H1 (cell line): ENCODE data around the gene USP53.

Experiments used
- BRCA1 ChIP-seq: IDR thresholded peaks from 2 replicates; pipeline ENCODE4 v1.6.1; 2012; ENCODE audit warnings: low read depth, low read length, improper control_type of control experiment
- CHD2 ChIP-seq: IDR thresholded peaks from 2 replicates; pipeline ENCODE4 v1.6.1; 2012; ENCODE audit warnings: low read length, improper control_type of control experiment
- MAFK ChIP-seq: IDR thresholded peaks from 2 replicates; pipeline ENCODE4 v1.6.1; 2012; ENCODE audit warnings: low read depth, mild to moderate bottlenecking, improper control_type of control experiment, low read length
- POLR2A ChIP-seq, 2 experiments: IDR thresholded peaks; 1 replicate in 1 of 2; 2 replicates in 1 of 2; pipeline ENCODE4 v1.6.1; 2011; ENCODE audit warnings: low read depth in 2 of 2, low read length in 2 of 2, mild to moderate bottlenecking in 2 of 2; ENCODE audit errors: control extremely low read depth in 1 of 2
- SP2 ChIP-seq: IDR thresholded peaks from 2 replicates; pipeline ENCODE4 v1.6.1; 2012; ENCODE audit warnings: mild to moderate bottlenecking, low read length, inconsistent platforms
- TAF1 ChIP-seq: IDR thresholded peaks from 2 replicates; pipeline ENCODE4 v1.6.1; 2011; ENCODE audit warnings: mild to moderate bottlenecking, low read depth, low read length
- YY1 ChIP-seq: IDR thresholded peaks from 2 replicates; pipeline ENCODE4 v1.6.1; 2011; ENCODE audit warnings: low read depth, mild to moderate bottlenecking, low read length
- ZNF274 ChIP-seq: IDR thresholded peaks from 2 replicates; pipeline ENCODE4 v1.7.0; 2012; ENCODE audit warnings: low read length, borderline replicate concordance; ENCODE audit errors: extremely low read depth
- TF ChIP-seq, protein P1 (sequence below), 3 experiments: IDR thresholded peaks; 1 replicate in 2 of 3; 2 replicates in 1 of 3; pipeline versions ENCODE4 v1.5.1 to v1.6.1; 2011; ENCODE audit warnings: low read length in 3 of 3, mild to moderate bottlenecking in 3 of 3, inconsistent platforms in 2 of 3, low read depth in 1 of 3, moderate library complexity in 1 of 3; ENCODE audit not compliant: insufficient read depth in 1 of 3; ENCODE audit errors: control extremely low read depth in 1 of 3
- TF ChIP-seq, protein P2 (sequence below): IDR thresholded peaks from 2 replicates; pipeline ENCODE4 v1.6.1; 2012; ENCODE audit warnings: inconsistent platforms

DNA sequence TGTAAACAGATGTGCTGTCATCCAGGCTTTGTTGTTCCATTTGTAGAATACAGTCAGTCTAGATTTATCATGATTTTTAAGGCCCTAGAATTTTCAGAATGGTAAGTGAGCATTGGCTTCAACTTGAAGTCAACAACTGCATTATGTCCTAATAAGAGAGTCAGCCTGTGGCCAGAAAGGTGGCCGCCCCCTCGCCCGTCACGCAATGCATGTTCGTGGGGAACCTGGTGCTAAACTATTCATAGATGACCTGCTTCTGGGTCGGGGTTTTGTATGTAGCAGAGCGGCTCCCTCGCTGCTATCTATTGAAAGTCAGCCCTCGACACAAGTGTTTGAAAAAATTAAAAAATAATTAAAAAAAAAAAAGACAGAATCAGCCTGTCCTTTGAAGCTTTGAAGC, 24.7 kb downstream of the USP53 start:
- TF ChIP-seq YY1 (no peak), TAF1 (no peak), ZNF274 (no peak), SP2 (no peak), MAFK (no peak), CHD2 (no peak), POLR2A (IDR thresholded peaks at IDR 0.05; ENCODE audit: control extremely low read depth in 1 of 2, low read depth in 2 of 2, low read length in 2 of 2) (no peak), BRCA1 (no peak)
- TF ChIP-seq, protein P1, sequence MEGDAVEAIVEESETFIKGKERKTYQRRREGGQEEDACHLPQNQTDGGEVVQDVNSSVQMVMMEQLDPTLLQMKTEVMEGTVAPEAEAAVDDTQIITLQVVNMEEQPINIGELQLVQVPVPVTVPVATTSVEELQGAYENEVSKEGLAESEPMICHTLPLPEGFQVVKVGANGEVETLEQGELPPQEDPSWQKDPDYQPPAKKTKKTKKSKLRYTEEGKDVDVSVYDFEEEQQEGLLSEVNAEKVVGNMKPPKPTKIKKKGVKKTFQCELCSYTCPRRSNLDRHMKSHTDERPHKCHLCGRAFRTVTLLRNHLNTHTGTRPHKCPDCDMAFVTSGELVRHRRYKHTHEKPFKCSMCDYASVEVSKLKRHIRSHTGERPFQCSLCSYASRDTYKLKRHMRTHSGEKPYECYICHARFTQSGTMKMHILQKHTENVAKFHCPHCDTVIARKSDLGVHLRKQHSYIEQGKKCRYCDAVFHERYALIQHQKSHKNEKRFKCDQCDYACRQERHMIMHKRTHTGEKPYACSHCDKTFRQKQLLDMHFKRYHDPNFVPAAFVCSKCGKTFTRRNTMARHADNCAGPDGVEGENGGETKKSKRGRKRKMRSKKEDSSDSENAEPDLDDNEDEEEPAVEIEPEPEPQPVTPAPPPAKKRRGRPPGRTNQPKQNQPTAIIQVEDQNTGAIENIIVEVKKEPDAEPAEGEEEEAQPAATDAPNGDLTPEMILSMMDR (IDR thresholded peaks at IDR 0.05; ENCODE audit: control extremely low read depth in 1 of 3, insufficient read depth in 1 of 3, low read depth in 1 of 3, low read length in 3 of 3): no peak
- TF ChIP-seq, protein P2, sequence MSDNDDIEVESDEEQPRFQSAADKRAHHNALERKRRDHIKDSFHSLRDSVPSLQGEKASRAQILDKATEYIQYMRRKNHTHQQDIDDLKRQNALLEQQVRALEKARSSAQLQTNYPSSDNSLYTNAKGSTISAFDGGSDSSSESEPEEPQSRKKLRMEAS: no peak
